ENCODE results near the gene CALHM4. TPM values are rescaled to one million over a fixed set of nuclear protein-coding genes. Genes with fewer than 3 reads are reported as not detected.

Gene CALHM4
- total and polyA plus RNA-seq, 2 of the 4 experiments (the other 2 are of a cell fraction), result 0.07 TPM; not detected in 1

- no peaks in the 10 kb centered on the region for H4K20me1 ChIP-seq (ENCODE audit: insufficient read depth, low read length)
- no peak overlapping the region for H3K4me3 ChIP-seq (ENCODE audit: insufficient read depth, low read depth, low read length)
- H3K4me1 ChIP-seq (ENCODE audit: control insufficient read depth, insufficient read depth, low read length), result no peaks in the 10 kb centered on the region
- no peak overlapping the region for H3K9ac ChIP-seq (ENCODE audit: low read depth, low read length)
- no peaks in the 10 kb centered on the region for H3K79me1 ChIP-seq (ENCODE audit: low read depth in 1 of 2, low read length in 2 of 2)
- no peak overlapping the region for H2BK5ac ChIP-seq (ENCODE audit: low read depth, low read length, poor library complexity, severe bottlenecking)
- H3K18ac ChIP-seq (ENCODE audit: low read depth, low read length), result no peak overlapping the region
- no peak overlapping the region for H2BK120ac ChIP-seq (ENCODE audit: low read depth, low read length)
- DNase-seq, result no peak
- ChIA-PET CTCF (interaction anchor here (0.8 to 1.9 kb wide), 3 partner anchors 11 to 255 kb away, joined by 4 to 9 read pairs (median 5); partner anchors contain the start of gene CALHM4), POLR2A (ENCODE audit: unreplicated experiment) (no interaction called here)
- ATAC-seq (ENCODE audit: low read depth), result no peak
- no peak overlapping the region for H3K4me2 ChIP-seq (ENCODE audit: low read depth, low read length)
- H3K9me1 ChIP-seq (ENCODE audit: insufficient read depth, low read length), result no peaks in the 10 kb centered on the region
- intact Hi-C loops (cut with micrococcal nuclease), result no loop called here
- H2BK20ac ChIP-seq (ENCODE audit: low read depth, low read length), result no peak overlapping the region
- no peak overlapping the region for H4K5ac ChIP-seq (ENCODE audit: low read depth, low read length)
- no peak overlapping the region for H4K91ac ChIP-seq (ENCODE audit: insufficient read depth, low read depth, low read length)
- no peaks in the 10 kb centered on the region for H3K9me3 ChIP-seq (ENCODE audit: control insufficient read depth, insufficient read depth, low read length)
- H3K23ac ChIP-seq (ENCODE audit: low read depth, low read length), result no peak overlapping the region
- H4K8ac ChIP-seq (ENCODE audit: low read depth in 2 of 2, low read length in 2 of 2), result no peak overlapping the region
- H2AFZ ChIP-seq (replicated peaks; ENCODE audit: low read length, poor library complexity), result no peak overlapping the region
- no peak overlapping the region for H3K4ac ChIP-seq (ENCODE audit: low read depth, low read length)
- dilution Hi-C loops (cut with HindIII; ENCODE audit: low sequenced_read_pairs, unreplicated experiment), result no loop called here
- no peaks in the 10 kb centered on the region for H3K36me3 ChIP-seq (ENCODE audit: control insufficient read depth, insufficient read depth, low read length)
- no peak overlapping the region for H2AK9ac ChIP-seq (replicated peaks; ENCODE audit: low read depth, low read length, poor library complexity)
- H2AK5ac ChIP-seq (ENCODE audit: low read depth, low read length), result no peak overlapping the region
- no peak overlapping the region for H3K14ac ChIP-seq (replicated peaks; ENCODE audit: low read depth, low read length)
- H2BK15ac ChIP-seq (ENCODE audit: low read depth, low read length), result no peak overlapping the region
- no peak overlapping the region for H3K56ac ChIP-seq (ENCODE audit: extremely low read depth, insufficient read depth, low read length)
- BruUV-seq (replicated peaks), result no TSS peak
- no peak overlapping the region for H3K27ac ChIP-seq (ENCODE audit: insufficient read depth, low read length)
- H3K27me3 ChIP-seq (ENCODE audit: control insufficient read depth, insufficient read depth, low read length), result no peaks in the 10 kb centered on the region
- in situ Hi-C loops (cut with MboI; ENCODE audit: low sequenced_read_pairs), result no loop called here
- no peak for TF ChIP-seq ELK1 (IDR thresholded peaks at IDR 0.05; ENCODE audit: borderline replicate concordance, low read depth, low read length)
These were observed 11.1 kb upstream of the CALHM4 start for GRCh38 chr6:116542426-116542825.
